ENCODE data around the gene ANXA11.

The ANXA11 gene

GRCh38 chr10:80110986-80111385 is 94.4 kb downstream of the ANXA11 start:
- in situ Hi-C loops (cut with HindIII; ENCODE audit: low sequenced_read_pairs): no loop called here

DNA sequence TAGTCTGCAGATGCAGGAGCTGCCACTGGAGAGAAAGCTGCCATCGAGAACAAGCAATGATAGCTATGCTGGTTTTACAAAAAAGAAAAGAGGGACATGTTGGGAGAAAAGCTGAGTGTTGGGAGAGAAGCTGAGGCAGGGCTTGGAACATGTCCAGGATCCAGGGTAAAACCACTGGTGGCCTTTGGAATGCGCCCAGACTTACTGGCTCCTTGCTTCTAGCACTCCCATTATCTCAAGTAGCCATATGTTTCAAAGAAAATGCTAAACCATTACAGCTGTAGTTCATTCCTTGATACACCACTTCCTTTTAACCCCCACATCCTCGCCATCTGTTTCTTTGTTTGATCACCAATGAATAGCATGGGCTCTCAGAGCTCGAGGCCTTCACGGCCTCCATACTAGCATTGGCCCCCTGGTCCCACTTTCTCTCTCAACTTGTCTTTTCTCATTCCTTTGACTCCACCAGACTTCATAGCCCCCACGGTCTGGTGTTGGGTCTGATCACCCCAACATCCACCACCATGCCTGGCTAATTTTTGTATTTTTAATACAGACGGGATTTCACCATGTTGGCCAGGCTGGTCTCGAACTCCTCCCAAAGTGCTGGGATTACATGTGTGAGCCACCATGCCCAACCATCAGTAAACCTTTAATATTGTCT is 96.6 kb downstream of the ANXA11 start:
- in situ Hi-C loops (cut with HindIII; ENCODE audit: low sequenced_read_pairs): no loop called here

DNA sequence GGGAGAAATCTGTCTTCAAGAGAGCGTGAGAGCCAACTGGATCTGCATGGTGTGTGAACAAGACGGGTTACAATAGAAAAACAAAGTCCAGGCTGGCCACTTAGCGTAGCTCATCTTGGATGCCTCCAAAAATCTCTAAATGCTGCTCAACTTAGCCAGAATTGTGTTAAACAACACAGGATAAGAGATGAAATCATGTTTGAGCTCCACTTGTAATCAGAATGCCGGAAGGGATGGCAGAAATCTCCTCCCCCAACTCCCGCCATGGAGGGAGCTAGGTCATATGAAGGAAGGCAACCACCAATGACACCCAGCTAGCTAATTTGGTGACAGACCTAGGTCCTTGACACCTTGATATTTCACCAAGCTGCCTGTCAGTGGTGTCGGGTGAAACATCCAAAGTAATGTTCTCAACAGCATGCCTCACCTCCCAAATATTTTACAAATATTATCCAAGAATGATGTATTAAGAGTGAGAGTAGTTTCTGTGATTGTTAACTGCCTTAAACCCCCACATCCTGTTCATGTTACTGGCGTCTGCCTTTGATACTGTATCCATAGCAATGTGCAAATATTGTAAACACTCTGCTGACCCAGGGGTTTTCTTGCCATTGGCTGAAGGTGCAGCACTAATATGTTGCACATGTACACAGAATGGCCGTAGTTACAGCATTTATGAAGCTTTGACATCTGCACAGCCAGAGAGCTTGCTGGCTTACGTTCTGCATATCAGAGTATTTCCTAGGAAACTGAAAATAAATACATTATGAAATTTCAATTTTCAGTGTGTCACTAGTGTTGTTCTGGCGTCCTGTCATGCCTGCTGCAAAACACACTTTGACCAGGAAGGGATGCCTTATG is 101.0 kb downstream of the ANXA11 start:
- in situ Hi-C loops (cut with HindIII; ENCODE audit: low sequenced_read_pairs): no loop called here

Data from DLD1 (cell line).